ENCODE measurements around the gene DEXI. TPM values are rescaled to one million over a fixed set of nuclear protein-coding genes. Genes with fewer than 3 reads are reported as not detected.

DEXI gene
- polyA plus RNA-seq, 4 donors, result 40.6 to 57.3 (median 45.0) TPM

DNA sequence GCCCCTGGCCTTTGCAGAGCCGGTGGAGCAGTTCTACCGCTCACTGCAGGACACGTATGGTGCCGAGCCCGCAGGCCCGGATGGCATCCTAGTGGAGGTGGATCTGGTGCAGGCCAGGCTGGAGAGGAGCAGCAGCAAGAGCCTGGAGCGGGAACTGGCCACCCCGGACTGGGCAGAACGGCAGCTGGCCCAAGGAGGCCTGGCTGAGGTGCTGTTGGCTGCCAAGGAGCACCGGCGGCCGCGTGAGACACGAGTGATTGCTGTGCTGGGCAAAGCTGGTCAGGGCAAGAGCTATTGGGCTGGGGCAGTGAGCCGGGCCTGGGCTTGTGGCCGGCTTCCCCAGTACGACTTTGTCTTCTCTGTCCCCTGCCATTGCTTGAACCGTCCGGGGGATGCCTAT lies 35.8 kb downstream of the DEXI start:
- DNase-seq (ENCODE audit: low read depth in 4 of 4, low spot score in 2 of 4), result no peak

DNA sequence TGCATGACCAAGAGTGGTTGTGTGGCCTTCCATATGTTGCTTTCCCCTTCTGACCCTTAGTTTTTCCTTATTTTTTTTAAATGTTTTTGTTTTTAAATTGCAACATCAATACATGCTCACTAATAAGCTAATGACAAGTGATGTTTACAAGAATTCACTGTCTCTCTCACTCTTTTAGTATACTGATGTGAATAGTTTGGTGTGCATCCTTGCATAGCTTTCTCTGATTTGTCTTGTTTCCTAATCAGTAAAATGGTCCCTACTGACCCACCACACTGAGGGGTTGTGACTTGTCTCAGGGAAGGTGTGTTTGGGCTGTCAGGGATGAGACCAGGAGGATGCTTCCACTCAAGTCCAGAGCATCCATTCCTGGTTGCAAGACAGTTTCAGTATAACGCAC lies 39.3 kb downstream of the DEXI start:
- DNase-seq (ENCODE audit: low read depth in 4 of 4, low spot score in 2 of 4), result no peak

DNA sequence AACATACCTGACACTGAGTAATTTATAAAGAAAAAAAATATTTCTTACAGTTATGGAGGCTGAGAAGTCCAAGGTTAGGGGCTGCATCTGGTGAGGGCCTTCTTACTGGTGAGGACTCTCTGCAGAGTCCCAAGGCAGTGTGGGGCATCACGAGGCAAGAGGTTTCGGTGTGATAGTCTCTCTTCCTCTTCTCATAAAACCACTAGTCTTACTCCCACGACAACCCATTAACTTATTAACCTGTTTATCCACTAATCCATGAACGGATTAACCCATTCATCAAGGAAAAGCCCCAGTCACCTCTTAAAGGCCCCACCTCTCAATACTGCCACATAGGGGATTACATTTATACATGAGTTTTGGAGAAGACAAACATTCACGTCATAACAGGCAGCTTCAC lies 45.1 kb downstream of the DEXI start:
- DNase-seq (ENCODE audit: low read depth in 4 of 4, low spot score in 2 of 4), result no peak

DNA sequence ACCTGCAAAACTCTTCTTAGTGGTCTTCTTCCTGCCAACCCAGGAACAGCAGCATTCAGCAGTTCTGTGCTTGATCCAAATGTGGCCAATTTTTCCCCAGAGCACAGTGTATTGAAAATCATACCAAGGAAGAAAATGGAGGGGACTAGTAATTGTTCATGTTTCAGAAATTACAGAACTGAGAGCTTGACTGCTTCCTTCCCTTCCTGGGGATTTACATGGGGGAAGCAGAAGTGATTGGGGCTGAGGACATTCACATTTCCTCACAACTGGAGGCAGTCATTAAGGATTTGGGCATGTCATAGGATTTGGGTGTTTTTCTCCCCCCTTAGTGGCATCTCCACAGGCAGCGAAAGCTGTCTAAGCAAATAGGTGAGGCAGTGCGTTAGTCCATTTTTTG lies 45.5 kb downstream of the DEXI start:
- no peak for DNase-seq (ENCODE audit: low read depth in 4 of 4, low spot score in 2 of 4)

DNA sequence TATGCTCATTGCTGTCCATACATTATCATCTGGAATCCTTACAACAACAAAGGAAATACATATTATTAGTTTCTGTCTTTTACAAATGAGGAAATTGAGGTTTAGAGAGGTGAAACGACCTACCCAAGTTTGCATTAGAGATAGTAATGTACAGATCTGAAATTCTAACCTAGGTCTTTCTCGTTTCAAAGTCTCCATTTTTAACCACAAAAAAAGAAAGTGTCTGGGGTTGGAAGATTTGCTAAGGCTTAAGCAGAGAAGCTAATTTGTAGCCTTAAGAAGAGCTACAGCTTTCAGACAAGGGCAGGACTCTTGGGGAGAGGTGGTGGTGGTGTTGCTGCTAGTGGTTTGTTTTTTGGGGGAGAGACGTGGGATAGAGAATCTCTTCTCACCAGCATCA lies 46.1 kb downstream of the DEXI start:
- no peak for DNase-seq (ENCODE audit: low read depth in 4 of 4, low spot score in 2 of 4)

DNA sequence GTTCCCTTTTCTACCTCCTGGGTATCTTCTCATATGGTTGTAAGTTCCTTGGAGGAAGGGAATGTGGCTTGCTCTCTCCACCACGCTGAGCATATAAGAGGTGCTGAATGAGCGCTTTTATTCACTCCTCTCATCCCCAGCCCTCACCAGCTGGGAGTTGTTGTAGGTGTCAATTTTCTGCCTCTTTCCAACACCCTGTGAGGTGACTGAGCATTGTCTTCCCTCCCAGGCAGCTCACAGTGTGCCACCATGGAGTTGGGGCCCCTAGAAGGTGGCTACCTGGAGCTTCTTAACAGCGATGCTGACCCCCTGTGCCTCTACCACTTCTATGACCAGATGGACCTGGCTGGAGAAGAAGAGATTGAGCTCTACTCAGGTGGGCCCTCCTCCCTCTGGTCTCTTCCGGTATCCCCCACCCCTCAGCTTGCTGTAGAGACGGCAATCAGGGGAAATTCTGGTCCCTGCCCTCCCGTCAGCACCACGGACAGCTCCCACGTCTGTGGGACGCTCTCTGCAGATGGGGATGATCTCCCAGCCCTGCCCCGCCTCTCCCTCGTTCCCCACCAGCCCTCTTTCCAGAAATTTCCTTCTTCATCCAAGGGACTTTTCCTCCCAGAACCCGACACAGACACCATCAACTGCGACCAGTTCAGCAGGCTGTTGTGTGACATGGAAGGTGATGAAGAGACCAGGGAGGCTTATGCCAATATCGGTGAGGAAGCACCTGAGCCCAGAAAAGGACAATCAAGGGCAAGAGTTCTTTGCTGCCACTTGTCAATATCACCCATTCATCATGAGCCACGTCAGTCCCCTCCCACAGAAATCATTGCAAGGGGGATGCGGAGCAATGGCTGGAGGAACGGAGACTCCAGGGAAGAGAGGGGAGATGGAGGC lies 47.0 kb downstream of the DEXI start:
- peak in 2 of 4 donors; percentile 54 to 73 for DNase-seq (ENCODE audit: low read depth in 4 of 4, low spot score in 2 of 4)

DNA sequence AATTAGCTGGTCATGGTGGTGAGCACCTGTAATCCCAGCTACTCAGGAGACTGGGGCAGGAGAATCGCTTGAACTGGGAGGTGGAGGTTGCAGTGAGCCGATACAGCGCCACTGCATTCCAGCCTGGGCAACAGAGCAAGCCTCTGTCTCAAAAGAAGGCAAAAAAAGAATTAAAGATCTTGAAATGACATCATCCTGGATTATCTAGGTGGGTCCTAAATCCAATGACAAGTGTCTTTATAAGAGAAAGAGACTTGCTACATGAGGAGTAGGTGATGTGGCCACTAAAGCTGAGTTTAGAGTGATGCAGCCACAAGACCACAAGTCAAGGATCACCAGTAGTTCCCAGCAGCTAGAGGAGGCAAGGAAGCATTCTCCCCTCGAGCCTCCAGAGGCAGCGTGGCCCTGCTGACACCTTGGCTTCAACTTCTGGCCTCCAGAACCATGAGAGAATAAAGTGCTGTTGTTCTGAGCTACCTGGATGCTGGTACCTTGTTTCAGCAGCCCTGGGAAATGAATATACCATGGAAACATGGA lies 49.4 kb downstream of the DEXI start:
- no peak for DNase-seq (ENCODE audit: low read depth in 4 of 4, low spot score in 2 of 4)

DNA sequence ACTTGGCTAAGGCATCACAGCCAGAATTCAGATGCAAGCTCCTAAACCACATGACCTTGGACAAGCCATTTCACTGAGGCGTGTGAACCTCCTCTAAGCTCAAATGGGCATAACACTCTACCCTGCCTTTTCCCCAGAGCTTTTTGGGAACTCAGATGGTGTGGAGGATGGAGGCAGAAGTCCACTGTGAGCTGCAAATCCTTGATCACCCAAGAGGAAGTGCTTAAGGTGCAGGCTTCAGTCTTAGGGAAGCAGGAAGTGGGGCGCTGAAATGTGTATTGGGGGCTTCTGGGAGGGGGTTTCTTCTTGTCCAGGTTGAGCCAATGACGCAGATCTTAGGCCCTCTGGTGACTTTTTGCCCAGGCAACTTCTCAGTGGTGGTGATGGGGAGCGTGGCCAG lies 52.4 kb downstream of the DEXI start:
- no peak for DNase-seq (ENCODE audit: low read depth in 4 of 4, low spot score in 2 of 4)

DNA sequence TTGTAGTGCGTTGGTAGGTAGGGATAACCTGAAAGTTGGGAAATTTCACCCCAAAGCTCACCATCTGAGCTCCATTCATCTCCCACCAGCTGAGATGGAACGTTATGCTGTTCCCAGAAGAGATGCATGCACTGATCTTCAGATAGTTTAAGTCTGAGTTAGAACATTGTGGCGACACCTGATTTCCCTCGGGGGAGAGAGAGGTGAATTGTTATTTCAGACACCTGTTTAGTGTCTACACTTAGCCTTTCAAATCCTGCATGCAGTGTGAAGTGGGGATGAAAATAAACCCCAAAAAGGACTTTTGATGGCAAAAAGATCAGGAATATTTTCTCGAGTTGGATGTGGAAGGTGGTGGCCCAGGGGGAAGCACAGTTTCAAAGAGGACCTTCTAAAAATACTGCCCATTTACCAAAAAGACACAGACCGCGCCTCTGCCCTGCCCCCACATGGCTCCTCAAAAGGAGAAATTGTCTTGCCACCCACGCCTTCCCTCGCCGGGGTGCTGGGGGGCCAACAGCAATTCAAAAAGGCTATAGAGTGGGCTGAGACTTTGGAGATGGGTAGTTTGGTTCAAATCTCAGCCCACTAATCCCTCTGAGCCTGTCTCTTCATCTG lies 53.8 kb downstream of the DEXI start:
- DNase-seq (ENCODE audit: low read depth in 4 of 4, low spot score in 2 of 4), result no peak

DNA sequence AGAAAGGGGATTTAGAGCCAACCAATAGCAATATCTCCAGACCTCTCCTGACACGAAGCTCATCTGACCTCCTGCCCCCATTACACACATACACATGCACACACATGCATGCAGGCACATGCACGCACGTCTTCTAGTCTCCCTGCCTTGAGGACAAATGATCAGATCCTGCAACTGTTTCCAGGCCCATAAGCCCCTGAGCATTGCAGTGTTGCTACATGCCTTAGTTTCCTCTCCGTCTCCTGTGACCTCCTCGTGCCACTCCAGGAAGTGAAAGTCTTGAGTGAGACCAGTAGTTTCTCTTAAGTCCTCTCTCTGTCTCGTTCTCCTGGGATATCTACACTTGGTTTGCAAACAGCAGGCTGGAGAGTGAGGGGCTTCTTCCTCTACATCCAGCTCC lies 57.0 kb downstream of the DEXI start:
- DNase-seq (ENCODE audit: low read depth in 4 of 4, low spot score in 2 of 4), result no peak

DNA sequence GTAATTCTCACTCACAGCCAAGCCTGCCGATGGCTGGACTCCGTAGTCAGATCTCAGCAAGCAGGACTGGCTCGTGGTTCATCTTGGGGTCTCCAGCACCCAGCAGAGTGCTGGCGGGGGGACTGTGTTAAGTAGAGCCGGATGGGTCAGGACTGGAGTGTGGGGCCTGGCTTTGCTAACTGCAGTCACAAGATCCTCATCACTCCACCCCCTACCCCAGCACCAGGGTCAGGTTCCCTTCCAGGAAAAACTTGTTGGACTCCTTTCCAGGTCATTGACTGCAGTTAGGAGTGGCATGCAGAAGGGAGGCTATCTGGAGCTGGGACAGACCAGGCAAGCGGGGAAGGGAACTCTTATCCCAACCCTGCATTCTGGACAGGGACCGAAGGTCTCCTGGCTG lies 59.3 kb downstream of the DEXI start:
- DNase-seq (ENCODE audit: low read depth in 4 of 4, low spot score in 2 of 4), result peak in 1 of 4 donors; percentile 46

DNA sequence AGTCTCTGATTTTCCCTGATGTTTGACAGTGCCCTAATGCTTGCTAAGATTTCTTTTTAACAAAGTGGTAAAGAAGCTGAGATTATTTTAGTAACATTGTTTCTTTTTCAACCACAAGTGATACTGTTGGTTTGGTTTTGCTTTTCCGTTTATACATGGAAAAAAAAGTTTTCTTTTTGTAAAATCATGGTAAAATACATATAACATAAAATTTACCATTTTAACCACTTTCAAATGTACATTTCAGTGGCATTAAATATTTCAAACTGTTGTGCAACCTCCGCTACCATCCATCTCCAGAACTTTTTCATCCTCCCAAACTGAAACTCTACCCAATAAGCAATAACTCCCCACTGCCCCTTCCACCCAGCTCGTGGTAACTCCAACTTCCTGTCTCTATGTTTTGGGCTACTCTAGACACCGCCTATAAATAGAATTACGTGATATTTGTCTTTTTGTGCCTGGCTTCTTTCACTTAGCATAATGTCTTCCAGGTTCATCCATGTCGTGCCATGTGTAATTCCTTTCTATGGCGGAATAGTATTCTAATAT lies 60.7 kb downstream of the DEXI start:
- DNase-seq (ENCODE audit: low read depth in 4 of 4, low spot score in 2 of 4), result no peak

DNA sequence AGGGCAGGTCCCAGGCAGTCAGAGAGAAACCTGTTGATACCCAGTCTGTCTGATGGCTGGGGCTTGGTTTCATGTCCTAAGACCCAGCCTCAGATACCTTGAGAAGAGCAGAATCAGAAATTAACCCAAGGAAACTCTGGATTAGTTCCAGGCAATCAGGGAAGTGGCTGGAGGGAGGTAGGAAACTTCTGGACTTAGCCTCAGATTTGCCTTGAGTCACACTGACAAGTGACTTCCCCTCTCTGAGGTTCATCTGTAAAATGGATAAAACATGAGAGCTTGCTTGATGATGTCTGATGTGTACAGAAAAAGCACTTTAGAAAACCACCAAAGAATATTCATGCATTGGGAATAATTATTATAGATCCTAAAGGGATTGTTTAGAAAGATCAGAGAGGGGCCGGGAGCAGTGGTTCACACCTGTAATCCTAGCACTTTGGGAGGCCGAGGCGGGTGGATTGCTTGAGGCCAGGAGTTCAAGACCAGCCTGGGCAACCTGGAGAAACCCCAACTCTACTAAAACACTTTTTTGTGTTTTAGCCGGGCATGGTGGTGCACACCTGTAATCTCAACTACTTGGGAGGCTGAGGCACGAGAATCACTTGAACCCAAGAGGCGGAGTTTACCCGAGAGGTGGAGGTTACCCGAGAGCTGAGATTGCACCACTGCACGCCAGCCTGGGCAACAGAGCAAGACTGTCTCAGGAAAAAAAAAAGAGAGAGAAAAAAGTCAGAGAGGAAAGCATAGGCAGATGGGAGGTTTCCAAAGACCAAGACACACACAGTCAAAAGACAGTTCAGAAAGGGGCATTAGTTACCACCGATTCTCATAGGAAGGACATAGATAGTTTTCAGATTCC lies 61.4 kb downstream of the DEXI start:
- DNase-seq (ENCODE audit: low read depth in 4 of 4, low spot score in 2 of 4), result no peak

DNA sequence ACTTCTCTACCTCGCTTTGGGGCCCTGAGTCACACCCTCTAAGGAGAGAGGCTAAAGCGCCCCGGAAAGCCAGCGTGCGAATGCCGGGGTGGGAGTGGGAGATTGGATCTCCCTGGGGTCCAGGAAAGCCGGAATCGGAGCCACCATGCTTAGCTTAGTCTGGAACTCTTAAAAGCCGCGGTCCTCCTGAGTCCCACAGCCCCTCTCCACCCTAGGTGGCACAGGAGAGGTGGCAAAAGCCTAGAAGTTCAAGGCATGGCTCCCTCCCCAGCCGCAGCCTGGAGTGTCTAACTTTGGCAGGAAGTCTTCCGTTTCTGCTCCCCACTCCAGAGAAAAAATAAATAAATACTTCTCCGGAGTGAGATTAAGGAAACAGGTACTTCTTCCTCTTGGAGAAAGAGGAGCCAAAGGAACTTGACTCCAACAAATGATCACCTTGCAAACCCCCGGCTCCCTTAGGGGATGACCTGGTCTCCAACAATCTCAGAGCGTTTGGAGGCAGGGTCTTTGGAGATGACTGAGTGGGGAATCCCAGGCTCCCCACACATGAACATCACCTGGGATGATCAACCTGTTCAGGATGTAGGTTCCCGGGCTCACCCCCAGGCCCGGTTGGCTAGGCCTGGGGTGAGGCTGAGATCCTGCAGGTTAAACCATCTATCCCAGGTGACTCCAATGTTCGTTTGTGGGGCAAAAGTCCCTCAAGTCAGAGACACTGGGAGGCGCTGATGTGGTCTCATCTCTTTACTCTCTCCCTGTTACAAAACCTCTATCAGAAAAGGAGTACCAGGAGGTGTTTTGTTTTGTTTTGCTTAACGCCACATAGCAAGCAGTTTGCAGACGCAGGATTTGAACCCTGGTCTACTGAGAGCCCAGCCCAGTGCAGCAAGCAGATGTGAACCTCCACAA lies 62.3 kb downstream of the DEXI start:
- no peak for DNase-seq (ENCODE audit: low read depth in 4 of 4, low spot score in 2 of 4)

Other genes with a start within 250 kb of the DEXI start
- under 1 TPM; 0.17 to 0.64 (median 0.38) TPM for gene TEKT5, start 247.5 kb downstream of the DEXI start, polyA plus RNA-seq (ENCODE audit: insufficient read length in 4 of 4)
- 10 to 100 TPM; 29.6 to 43.3 (median 32.7) TPM for gene NUBP1, start 198.6 kb downstream of the DEXI start, polyA plus RNA-seq (ENCODE audit: insufficient read length in 4 of 4)
- 1 to 10 TPM; 2.4 to 5.0 (median 4.7) TPM for gene TVP23A, start 123.7 kb downstream of the DEXI start, polyA plus RNA-seq (ENCODE audit: insufficient read length in 4 of 4)
- gene CIITA, start 65.3 kb downstream of the DEXI start, polyA plus RNA-seq (ENCODE audit: insufficient read length in 4 of 4), result 1 to 10 TPM; 4.9 to 8.0 (median 6.4) TPM
- 10 to 100 TPM; 21.0 to 32.1 (median 24.5) TPM for gene CLEC16A, start 2.1 kb upstream of the DEXI start, polyA plus RNA-seq (ENCODE audit: insufficient read length in 4 of 4)